Heart right ventricle (tissue), 16 donors: ENCODE results near the gene USP30. TPM values are rescaled to one million over a fixed set of nuclear protein-coding genes. Genes with fewer than 3 reads are reported as not detected.

Experiments
- ATAC-seq, 8 donors: fragments of 200-7000 bp; cut with Tn5 transposase; one replicate each; pipeline ENCODE4 v1.9.1; 2020; ENCODE audit warnings: mild to moderate bottlenecking in 8 of 8, moderate library complexity in 8 of 8, moderate number of reproducible peaks in 1 of 8
- DNase-seq, 2 donors: peaks; one replicate each; pipeline ENCODE4 v3.0.0-alpha.2; 2020
- H3K27ac ChIP-seq, 10 donors: fragments of 200-600 bp; sonication (generic) in 2 of 10; one replicate each; pipeline versions ENCODE4 v1.5.0 to v1.8.0; 2020 to 2022; ENCODE audit warnings: mild to moderate bottlenecking in 3 of 10
- H3K27me3 ChIP-seq, 7 donors: fragments of 200-600 bp; one replicate each; pipeline ENCODE4 v1.8.0; 2021 to 2022; ENCODE audit warnings: mild to moderate bottlenecking in 2 of 7
- H3K36me3 ChIP-seq, 9 donors: fragments of 200-600 bp; sonication (generic) in 1 of 9; one replicate each; pipeline versions ENCODE4 v1.5.0 to v1.8.0; 2020 to 2022; ENCODE audit warnings: mild to moderate bottlenecking in 2 of 9
- H3K4me1 ChIP-seq, 9 donors: fragments of 200-600 bp; sonication (generic) in 1 of 9; one replicate each; pipeline versions ENCODE4 v1.5.0 to v1.8.0; 2020 to 2022; ENCODE audit warnings: mild to moderate bottlenecking in 4 of 9
- H3K4me3 ChIP-seq, 10 donors: fragments of 200-600 bp; sonication (generic) in 2 of 10; one replicate each; pipeline versions ENCODE4 v1.5.0 to v1.8.0; 2020 to 2022; ENCODE audit warnings: mild to moderate bottlenecking in 7 of 10, moderate library complexity in 2 of 10
- H3K9me3 ChIP-seq, 11 donors: fragments of 200-600 bp in 10 of 11; sonication (generic) in 2 of 11; one replicate each; pipeline versions ENCODE4 v1.5.0 to v1.8.0; 2013 to 2022; ENCODE audit warnings: mild to moderate bottlenecking in 2 of 11, control low read depth in 1 of 11, moderate library complexity in 1 of 11
- WGBS, 2 donors: extraction: QIAGEN DNeasy Blood & Tissue Kit; methylation state at CpG; one replicate each; pipeline ENCODE4 v1.1.7; 2013; ENCODE audit warnings: inconsistent platforms in 1 of 2; 5-methylcytosine and 5-hydroxymethylcytosine counted together
- intact Hi-C, 10 donors: fragments of 100-400 bp; cut with DNase I; formaldehyde crosslinking; loops; one replicate each; pipeline versions ENCODE4 v1.11.1 to v1.14.2; 2022
- polyA plus RNA-seq, 2 donors: library from polyadenylated mRNA; stranded (reverse); fragments of 200-250 nt; gene quantifications; one replicate each; pipeline ENCODE4 v1.2.3, GENCODE V29; 2013
- total RNA-seq, 10 donors: library from RNA; stranded (reverse); fragmentation: NEBNext Ultra II Directional in 3 of 10; extraction: Animal tissue kit (Norgen Biotek cat#: 25700) in 3 of 10; gene quantifications; one replicate each; pipeline versions ENCODE4 v1.2.1 to v1.2.4, GENCODE V29; 2021 to 2023
- TF ChIP-seq, protein P1 (sequence below), 9 donors: fragments of 200-600 bp; sonication (generic) in 2 of 9; IDR thresholded peaks; one replicate each; pipeline versions ENCODE4 v1.5.0 to v1.8.0; 2021 to 2022; ENCODE audit warnings: antibody characterized with exemption in 9 of 9, mild to moderate bottlenecking in 5 of 9, moderate library complexity in 1 of 9
- donor health status: Arrhythmogenic right ventricular cardiomyopathy.
- donor health status: ischemic (EF 13 %, LVEDD 7.1; RV severe dilation, severe dysfunction).
- donor health status: healthy with polysubstance abuse.
- donor health status: DM: no; HTN: yes; CAD: no.
- donor health status: DM: no; HTN: no; CAD: no.
- donor health status: ischemic (EF 25% LVEDD 6.9; RV normal size, moderate dysfunction).
- donor health status: ischemic (EF 25% LVEDD 5.7; RV mildly dilated, moderate dysfunction).
- donor health status: healthy.
- donor health status: DM: yes; HTN: yes; CAD: no.
- donor health status: Ischemic cardiomyopathy.
- donor health status: ischemic (EF 35%, LVEDD 5.7; RV mildly dilated, moderate dysfunction).
- donor health status: nonischemic (EF 11% LVEDD 7.7; RV severe dilation, severe dysfunction).
- donor health status: DM: yes; HTN: yes; CAD: no.
- donor health status: PGD.
- donor health status: ischemic (EF 29% LVEDD 5.4; RV normal size, mild dysfunction).
- donor health status: nonischemic (EF 23%, LVEDD 6.1; RV moderate dilation, normal function).

USP30 gene
- total and polyA plus RNA-seq, 12 donors = 4.8 to 22.2 (median 12.7) TPM

DNA sequence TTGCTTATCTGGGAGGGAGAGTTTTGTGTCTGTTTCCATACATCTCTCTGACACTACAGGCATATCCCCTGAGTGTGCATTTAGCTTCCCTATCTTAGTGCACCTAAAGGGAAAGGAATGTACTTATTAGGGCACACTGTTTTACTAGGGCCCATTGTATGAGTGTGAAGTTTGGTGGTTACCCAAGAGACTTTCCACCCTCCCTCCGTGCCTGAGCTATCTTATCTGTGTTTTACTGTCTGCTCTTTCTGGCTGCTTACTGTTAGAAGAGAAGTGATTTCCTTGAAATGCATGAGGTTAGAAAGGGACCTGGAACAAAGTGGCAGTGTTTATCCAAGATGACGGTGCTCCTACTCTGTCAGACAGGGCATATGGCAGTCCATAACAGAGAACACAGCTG, 23.0 kb upstream of the USP30 start:
- no peaks in the 10 kb centered on the region for H3K36me3 ChIP-seq
- ATAC-seq (peak in 1 of 8 donors; percentile 55), DNase-seq (no peak)
- H3K4me1 ChIP-seq = no peaks in the 10 kb centered on the region
- WGBS, 2 donors = 6 to 19% methylated on average over 2 of the region's 2 CpGs
- intact Hi-C loops = loop anchor here in 1 of 10 donors (1.0 kb wide), 1 partner anchor 17 kb away; no protein-coding TSS in a partner anchor
- H3K27ac ChIP-seq = peak overlapping the region in 1 of 10 donors; percentile 30
- H3K4me3 ChIP-seq = no peak overlapping the region
- H3K9me3 ChIP-seq = peaks cover 0 to 3% (median 0%) of the 10 kb centered on the region in 11 donors
- TF ChIP-seq, protein P1, sequence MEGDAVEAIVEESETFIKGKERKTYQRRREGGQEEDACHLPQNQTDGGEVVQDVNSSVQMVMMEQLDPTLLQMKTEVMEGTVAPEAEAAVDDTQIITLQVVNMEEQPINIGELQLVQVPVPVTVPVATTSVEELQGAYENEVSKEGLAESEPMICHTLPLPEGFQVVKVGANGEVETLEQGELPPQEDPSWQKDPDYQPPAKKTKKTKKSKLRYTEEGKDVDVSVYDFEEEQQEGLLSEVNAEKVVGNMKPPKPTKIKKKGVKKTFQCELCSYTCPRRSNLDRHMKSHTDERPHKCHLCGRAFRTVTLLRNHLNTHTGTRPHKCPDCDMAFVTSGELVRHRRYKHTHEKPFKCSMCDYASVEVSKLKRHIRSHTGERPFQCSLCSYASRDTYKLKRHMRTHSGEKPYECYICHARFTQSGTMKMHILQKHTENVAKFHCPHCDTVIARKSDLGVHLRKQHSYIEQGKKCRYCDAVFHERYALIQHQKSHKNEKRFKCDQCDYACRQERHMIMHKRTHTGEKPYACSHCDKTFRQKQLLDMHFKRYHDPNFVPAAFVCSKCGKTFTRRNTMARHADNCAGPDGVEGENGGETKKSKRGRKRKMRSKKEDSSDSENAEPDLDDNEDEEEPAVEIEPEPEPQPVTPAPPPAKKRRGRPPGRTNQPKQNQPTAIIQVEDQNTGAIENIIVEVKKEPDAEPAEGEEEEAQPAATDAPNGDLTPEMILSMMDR (IDR thresholded peaks at IDR 0.05) = no peak
- H3K27me3 ChIP-seq = peaks cover 0 to 4% (median 0%) of the 10 kb centered on the region in 7 donors

DNA sequence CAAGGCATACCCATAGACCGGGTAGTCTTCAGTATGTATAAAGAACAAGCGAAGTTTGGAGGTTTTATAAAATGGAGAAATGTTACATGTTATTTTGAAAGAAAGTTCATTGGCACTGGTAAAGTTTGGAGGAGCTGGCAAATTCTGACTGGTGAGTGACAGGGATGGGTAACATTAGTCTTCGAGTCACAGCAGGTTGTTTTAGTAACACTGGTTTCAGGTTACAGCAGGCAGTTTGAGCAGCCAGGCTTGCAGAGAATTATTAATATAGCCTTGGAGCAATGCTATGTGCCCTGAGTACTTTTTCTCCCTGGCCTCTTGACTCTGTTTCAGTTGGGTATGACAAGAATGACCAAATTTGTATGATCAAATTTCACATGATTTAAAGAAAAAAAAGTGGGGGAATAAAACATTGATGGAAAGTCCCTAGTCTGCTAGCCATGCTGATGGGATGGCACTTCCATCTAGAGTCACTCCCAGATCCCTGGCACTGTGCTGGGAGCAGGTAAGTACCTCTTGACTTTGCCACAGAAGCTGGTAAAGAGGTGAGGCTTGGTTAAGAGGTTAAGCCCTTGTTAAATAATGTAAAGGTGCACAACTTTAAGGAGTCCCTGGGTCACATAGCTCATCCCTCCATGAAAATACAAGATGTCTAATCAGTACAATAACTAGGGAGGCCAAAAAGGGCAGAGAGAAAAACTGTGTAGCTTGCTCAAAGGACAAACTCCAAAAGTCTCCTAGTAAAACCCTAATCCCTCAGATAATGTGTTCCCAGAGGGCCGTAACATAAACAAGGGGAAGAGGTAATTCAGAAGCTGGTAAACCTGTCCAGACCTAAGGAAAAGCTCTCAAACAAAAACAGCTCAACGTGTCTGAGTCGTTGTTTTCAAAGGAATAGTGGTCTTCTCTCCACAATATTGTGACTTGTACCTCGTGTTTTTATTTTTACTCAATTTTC, 18.9 kb upstream of the USP30 start:
- ATAC-seq (no peak), DNase-seq (no peak)
- WGBS, 2 donors = 53 to 54% methylated on average over 7 of the region's 7 CpGs
- no peaks in the 10 kb centered on the region for H3K36me3 ChIP-seq
- intact Hi-C loops = no loop called here
- H3K4me3 ChIP-seq = no peak overlapping the region
- peaks cover 0 to 4% (median 0%) of the 10 kb centered on the region in 7 donors for H3K27me3 ChIP-seq
- peaks cover 0 to 28% (median 7%) of the 10 kb centered on the region in 11 donors for H3K9me3 ChIP-seq
- no peak overlapping the region for H3K27ac ChIP-seq
- H3K4me1 ChIP-seq = no peaks in the 10 kb centered on the region
- TF ChIP-seq, protein P1 (IDR thresholded peaks at IDR 0.05) = no peak

DNA sequence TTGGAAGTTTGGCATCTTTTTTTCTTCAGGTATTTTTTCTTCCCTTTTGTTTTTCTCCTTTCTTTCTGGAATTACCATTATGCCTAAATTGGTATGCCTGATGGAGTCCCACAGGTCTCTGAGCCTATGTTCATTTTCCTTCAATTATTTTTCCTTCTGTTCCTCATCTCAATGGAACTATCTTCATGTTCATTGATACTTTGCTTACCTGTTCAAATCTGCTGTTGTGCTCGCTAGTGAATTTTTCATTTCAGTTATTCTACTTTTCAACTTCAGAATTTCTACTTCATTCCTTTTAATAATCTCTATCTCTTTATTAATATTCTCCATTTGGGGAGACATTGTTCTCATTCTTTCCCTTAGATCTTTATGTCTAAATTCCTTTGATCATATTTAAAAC, 15.4 kb upstream of the USP30 start:
- Histone ChIP-seq H3K27me3 (peaks cover 0 to 7% (median 0%) of the 10 kb centered on the region in 7 donors), H3K4me3 (no peak overlapping the region), H3K27ac (no peak overlapping the region), H3K36me3 (no peaks in the 10 kb centered on the region), H3K4me1 (no peaks in the 10 kb centered on the region), H3K9me3 (peaks cover 0 to 40% (median 7%) of the 10 kb centered on the region in 11 donors)
- intact Hi-C loops = no loop called here
- DNase-seq (no peak), ATAC-seq (no peak)
- TF ChIP-seq, protein P1 (IDR thresholded peaks at IDR 0.05) = no peak
- WGBS, 2 donors = 0 to 61% methylated on average over 1 of the region's 1 CpG

DNA sequence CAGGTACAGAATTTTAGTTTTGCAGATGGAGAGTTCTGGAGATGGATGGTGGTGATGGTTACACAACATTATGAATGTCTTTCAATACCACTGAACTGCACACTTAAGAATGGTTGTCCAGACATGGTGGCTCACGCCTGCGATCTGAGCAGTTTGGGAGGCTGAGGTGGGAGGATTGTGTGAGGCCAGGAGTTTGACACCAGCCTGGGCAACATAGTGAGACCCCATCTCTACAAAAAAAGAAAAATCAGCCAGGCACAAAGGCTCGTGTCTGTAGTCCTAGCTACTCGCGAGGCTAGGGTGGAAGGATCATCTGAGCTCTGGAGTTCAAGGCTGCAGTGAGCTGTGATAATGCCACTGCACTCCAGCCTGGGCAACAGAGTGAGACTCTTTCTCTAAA, 8.1 kb upstream of the USP30 start:
- Histone ChIP-seq H3K4me1 (no peaks in the 10 kb centered on the region), H3K27me3 (peaks cover 0 to 26% (median 7%) of the 10 kb centered on the region in 7 donors), H3K36me3 (no peaks in the 10 kb centered on the region), H3K27ac (no peak overlapping the region), H3K4me3 (no peak overlapping the region), H3K9me3 (peaks cover 0 to 12% (median 0%) of the 10 kb centered on the region in 11 donors)
- intact Hi-C loops = no loop called here
- ATAC-seq (no peak), DNase-seq (no peak)
- TF ChIP-seq, protein P1 (IDR thresholded peaks at IDR 0.05) = no peak
- 79 to 84% methylated on average over 5 of the region's 5 CpGs for WGBS, 2 donors
